ENCODE data around the gene GATAD2A. TPM values are rescaled to one million over a fixed set of nuclear protein-coding genes. Genes with fewer than 3 reads are reported as not detected.

Gene GATAD2A
- total RNA-seq, 1 experiment from 2014 or later = 189 TPM

DNA sequence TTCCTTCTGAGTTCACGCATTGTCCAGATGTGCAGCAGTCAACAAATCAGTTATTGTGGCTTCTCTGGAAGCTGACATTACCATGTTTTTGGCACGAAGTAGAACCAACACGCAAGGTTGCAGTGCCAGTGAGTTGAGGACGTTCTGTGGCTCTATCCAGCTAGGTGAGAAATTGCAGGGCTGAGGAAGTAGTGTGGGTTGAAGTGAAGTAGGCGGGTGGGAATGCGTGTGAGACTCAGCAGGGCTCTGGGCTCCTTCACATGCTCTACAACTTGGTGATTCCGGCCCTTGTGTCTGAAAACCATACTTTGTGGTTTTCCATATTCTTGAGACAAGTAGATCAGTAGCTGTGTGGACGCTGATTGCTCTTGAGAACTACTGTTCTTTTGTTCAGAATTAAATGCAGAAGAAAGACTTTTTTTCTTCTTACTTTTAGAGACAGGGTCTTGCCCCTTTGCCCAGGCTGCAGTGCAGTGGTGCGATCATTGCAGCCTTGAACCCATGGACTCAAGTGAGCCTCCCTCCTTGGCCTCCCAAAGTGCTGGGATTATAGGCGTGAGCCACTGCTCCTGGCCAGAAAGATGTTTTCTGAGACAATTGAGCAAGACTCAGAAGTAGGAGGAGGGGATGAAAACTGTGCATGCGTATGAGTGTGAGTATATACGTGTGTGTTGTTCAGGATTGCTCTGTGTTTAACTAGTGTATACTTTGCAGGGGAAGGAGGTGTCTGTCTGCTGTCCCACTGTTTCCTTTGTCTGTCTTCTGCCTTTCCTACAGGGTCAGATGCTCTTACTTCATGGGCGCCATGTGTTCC is 46.2 kb downstream of the GATAD2A start:
- Histone ChIP-seq H3K9me3 (ENCODE audit: control insufficient read depth, low read depth, low read length) (no peaks in the 10 kb centered on the region), H3K27ac (ENCODE audit: insufficient read length, low read depth, low read length) (no peak overlapping the region), H4K5ac (ENCODE audit: insufficient read length, low read depth, low read length) (no peak overlapping the region), H2BK12ac (ENCODE audit: insufficient read length, low read depth, low read length) (no peak overlapping the region), H3K14ac (ENCODE audit: insufficient read depth, low read length) (no peak overlapping the region), H4K91ac (ENCODE audit: insufficient read length, low read depth, low read length) (no peak overlapping the region), H2BK15ac (ENCODE audit: low read depth, low read length) (no peak overlapping the region), H3K4me1 (ENCODE audit: insufficient read depth, low read length) (peaks cover 8% of the 10 kb centered on the region; the same call in 1 of the 2 replicates), H3K23me2 (ENCODE audit: insufficient read length, low read depth, low read length, poor library complexity, severe bottlenecking) (no peaks in the 10 kb centered on the region), H2AK5ac (ENCODE audit: insufficient read length, low read length) (no peak overlapping the region), H2AFZ (ENCODE audit: low read length) (no peak overlapping the region), H4K8ac (replicated peaks; ENCODE audit: insufficient read length, low read depth, low read length) (no peak overlapping the region), H2BK120ac (ENCODE audit: low read depth, low read length, poor library complexity, severe bottlenecking) (no peak overlapping the region), H3K4ac (ENCODE audit: low read depth, low read length) (no peak overlapping the region), H3K79me2 (ENCODE audit: insufficient read depth, low read length) (peaks cover 70% of the 10 kb centered on the region; the same call in 1 of the 2 replicates), H4K20me1 (ENCODE audit: control insufficient read depth, insufficient read depth, insufficient read length) (peaks cover 2% of the 10 kb centered on the region), H3K18ac (ENCODE audit: insufficient read length, low read depth, low read length) (no peak overlapping the region), H3T11ph (ENCODE audit: low read length) (no peak overlapping the region), H3K9ac (ENCODE audit: extremely low read depth, insufficient read length, low read length) (no peak overlapping the region), H2BK5ac (ENCODE audit: insufficient read length, low read length) (no peak overlapping the region), H3K27me3 (ENCODE audit: insufficient read depth, low read length) (no peaks in the 10 kb centered on the region), H3K23ac (ENCODE audit: insufficient read length, low read depth, low read length) (no peak overlapping the region), H3K56ac (ENCODE audit: insufficient read length, low read depth, low read length) (no peak overlapping the region), H2BK20ac (ENCODE audit: low read depth, low read length, poor library complexity, severe bottlenecking) (no peak overlapping the region), H3K4me2 (ENCODE audit: insufficient read depth, insufficient read length, low read length) (no peak overlapping the region), H3K79me1 (ENCODE audit: insufficient read depth, low read depth, low read length, poor library complexity, severe bottlenecking) (peaks cover 6% of the 10 kb centered on the region)
- no peak for DNase-seq
- H3K27ac Mint-ChIP-seq = peak overlapping the region in 2 of 3 experiments; percentile 18 to 73; a peak in 4 of 7 replicates
- no peaks in the 10 kb centered on the region for H3K9me3 Mint-ChIP-seq
- TF ChIP-seq, protein P1, sequence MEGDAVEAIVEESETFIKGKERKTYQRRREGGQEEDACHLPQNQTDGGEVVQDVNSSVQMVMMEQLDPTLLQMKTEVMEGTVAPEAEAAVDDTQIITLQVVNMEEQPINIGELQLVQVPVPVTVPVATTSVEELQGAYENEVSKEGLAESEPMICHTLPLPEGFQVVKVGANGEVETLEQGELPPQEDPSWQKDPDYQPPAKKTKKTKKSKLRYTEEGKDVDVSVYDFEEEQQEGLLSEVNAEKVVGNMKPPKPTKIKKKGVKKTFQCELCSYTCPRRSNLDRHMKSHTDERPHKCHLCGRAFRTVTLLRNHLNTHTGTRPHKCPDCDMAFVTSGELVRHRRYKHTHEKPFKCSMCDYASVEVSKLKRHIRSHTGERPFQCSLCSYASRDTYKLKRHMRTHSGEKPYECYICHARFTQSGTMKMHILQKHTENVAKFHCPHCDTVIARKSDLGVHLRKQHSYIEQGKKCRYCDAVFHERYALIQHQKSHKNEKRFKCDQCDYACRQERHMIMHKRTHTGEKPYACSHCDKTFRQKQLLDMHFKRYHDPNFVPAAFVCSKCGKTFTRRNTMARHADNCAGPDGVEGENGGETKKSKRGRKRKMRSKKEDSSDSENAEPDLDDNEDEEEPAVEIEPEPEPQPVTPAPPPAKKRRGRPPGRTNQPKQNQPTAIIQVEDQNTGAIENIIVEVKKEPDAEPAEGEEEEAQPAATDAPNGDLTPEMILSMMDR (conservative IDR thresholded peaks at IDR 0.05) = no peak
- WGBS (ENCODE audit: extremely low coverage, insufficient read length, low lambda C conversion rate) = no CpG with 5 or more reads among the region's 13 CpGs
- H3K4me1 Mint-ChIP-seq = peaks cover 31 to 36% of the 10 kb centered on the region in 2 experiments
- no peaks in the 10 kb centered on the region; a peak in 1 of 7 replicates for H3K36me3 Mint-ChIP-seq (ENCODE audit: insufficient read depth in 1 of 3, low read depth in 3 of 3)
- no peak overlapping the region for H3K4me3 Mint-ChIP-seq
- no peaks in the 10 kb centered on the region; the same call in 1 of the 2 replicates for H3K27me3 Mint-ChIP-seq (ENCODE audit: low read depth)
